ENCODE data around the gene SERPINF2. TPM values are rescaled to one million over a fixed set of nuclear protein-coding genes. Genes with fewer than 3 reads are reported as not detected.
"Not testable (repeated sequence)": the region's sequence is repeated elsewhere in the genome, so short reads cannot be mapped to it uniquely, and the experiment has no call there.

Gene SERPINF2
- total RNA-seq, 1 donor from 2014 or later, result not detected

DNA sequence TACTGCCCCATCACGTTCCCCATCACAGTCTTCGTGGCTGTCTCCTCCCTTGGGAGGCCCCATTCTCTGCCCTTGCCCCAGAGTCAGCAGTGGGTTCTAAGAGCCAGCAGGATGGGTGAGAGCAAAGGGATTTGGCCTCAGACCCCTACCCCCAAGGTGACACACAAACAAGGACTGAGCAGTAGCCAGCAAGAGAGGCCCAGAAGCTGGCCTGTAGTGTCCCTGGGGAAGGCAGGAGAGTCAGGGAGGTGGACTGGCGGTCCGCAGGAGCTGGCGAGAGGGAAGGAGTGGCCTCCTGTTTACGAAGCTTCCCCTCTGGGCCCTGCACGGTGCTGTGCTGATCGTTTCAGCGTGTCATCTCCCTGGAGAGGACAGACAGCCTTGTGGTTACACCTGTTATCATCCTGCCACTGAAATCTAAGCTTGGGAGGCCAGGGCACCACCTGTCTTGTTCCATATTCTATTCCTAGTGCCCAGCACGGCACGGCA, 9.8 kb upstream of the SERPINF2 start:
- FAIRE-seq (no peak), DNase-seq (ENCODE audit: low spot score in 2 of 2) (no peak)

DNA sequence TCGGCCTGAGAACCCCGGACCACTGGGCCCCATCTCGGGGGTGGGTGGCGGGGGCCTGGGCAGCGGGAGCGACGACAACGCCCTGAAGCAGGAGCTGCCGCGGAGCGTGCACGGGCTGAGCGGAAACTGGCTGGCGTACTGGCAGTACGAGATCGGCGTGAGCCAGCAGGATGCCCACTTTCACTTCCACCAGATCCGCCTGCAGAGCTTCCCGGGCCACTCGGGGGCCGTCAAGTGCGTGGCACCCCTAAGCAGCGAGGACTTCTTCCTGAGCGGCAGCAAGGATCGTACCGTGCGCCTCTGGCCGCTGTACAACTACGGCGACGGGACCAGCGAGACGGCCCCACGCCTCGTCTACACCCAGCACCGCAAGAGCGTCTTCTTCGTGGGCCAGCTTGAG, 8.9 kb upstream of the SERPINF2 start:
- FAIRE-seq, result no peak
- DNase-seq (ENCODE audit: low spot score in 2 of 2), result no peak

DNA sequence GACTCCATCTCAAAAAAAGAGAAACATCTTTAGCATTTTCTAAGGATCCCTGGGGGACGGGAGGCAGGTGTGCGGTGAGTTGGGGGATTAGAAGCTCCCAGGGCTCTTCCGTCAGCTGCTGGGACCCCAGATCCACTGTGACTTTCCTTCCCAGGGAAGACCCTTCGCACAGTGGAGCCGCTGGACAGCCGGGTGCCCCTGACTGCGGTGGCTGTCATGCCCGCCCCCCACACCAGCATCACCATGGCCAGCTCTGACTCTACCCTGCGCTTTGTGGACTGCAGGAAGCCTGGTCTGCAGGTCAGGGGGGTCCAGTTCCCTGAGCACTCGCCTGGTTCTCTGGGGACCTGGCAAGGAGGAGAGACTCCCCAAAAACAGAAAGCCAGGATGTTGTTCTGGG, 7.3 kb upstream of the SERPINF2 start:
- no peak for FAIRE-seq
- DNase-seq (ENCODE audit: low spot score in 2 of 2), result no peak

DNA sequence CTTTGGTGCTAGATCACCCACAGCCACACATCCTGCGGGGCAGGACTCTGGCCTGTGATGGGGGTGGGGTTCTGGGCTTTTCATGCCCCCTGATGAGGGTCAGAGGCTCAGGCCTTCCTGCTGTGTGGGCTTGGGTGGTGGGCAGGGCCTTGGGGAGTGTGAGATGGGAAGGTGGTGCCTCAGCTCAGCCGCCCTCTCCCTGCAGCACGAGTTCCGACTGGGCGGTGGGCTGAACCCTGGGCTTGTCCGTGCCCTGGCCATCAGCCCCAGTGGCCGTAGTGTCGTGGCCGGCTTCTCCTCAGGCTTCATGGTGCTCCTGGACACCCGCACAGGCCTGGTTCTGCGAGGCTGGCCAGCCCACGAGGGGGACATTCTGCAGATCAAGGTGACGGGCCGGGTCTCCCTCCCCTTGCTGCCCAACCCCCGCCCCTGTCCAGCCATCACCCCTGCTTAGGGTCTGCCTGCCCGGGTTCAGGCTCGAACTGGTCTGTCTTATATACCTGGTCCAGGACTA, 6.8 kb upstream of the SERPINF2 start:
- no peak for DNase-seq (ENCODE audit: low spot score in 2 of 2)
- no peak for FAIRE-seq

DNA sequence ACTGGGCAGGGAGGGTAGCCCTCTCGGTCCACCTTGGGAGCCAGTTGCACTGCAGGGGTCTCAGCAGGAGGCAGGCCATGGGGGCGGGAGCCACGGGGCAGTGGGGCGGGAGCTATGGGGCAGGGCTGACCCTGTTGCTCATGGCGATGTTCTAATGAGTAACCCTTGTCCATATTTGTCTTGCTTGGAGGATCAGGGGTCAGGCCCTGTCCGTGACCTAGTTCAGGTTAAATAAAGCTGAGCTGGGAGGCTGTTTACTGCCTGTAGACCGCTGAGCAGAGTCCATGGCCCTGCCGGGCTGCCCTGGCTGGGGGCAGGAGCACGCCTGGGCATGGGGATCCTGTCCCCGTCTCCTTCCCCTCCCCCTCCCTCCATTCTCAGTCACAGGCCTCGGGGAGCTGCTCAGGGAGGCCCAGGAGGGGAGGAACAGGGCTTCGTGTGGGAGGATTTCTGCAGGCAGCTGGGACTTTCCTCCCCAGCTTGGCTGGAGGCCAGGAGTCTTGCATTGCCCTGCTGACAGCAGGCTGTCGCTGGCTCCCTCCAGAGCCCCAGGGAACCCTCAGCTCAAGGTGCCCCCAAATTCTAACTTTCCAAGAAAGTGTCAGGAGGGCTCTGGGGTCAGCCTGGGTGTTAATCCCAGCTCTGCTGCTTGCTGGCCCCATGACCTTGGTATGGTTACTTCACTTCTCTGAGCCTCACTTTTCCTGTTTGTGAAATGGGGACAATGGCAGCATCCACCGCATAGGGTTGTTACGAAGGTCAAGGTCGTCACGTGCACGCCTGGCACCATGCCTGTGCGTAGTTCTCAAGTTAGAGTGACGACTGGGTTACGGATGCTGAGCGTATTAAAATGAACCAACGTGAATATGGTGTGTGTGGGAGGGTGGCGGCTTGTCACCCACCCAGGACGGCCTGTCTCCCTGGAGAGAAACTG, 6.1 kb upstream of the SERPINF2 start:
- FAIRE-seq (no peak), DNase-seq (ENCODE audit: low spot score in 2 of 2) (peak in 1 of 2 donors; percentile 76)

DNA sequence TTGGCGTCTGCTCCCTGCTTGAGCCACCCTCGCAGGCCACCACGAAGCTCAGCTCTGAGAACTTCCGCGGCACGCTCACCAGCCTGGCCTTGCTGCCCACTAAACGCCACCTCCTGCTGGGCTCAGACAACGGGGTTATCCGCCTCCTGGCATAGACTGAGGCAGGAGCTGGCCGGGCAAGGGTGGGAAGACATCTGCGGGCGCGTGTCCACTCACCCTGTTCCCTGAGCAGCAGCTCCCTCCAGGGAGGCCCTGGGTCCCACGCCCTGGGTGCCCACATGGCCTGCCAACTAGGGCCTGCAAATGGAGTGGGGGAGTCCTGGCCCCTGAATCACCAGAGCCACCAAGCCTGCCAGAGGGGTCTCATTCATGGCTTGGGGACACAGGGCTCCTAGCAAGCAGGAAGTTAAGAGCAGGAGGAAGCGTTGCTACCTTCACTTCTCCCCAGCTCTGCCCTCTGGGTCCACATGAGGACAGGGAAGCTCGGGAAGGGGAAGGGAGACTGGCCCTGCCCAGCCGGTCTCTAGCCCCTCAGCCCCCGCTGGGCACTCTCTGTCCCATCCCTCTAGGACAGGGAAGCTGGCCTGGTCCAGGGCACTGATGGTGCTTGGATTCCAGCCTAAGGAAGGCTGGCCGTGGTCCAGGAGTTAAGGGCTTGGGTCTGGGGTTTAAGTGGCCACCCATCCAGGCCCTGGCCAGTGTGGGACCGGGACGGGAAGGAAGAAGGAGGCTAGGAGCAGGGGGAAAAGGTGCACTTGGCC, 5.0 kb upstream of the SERPINF2 start:
- FAIRE-seq, result no peak

DNA sequence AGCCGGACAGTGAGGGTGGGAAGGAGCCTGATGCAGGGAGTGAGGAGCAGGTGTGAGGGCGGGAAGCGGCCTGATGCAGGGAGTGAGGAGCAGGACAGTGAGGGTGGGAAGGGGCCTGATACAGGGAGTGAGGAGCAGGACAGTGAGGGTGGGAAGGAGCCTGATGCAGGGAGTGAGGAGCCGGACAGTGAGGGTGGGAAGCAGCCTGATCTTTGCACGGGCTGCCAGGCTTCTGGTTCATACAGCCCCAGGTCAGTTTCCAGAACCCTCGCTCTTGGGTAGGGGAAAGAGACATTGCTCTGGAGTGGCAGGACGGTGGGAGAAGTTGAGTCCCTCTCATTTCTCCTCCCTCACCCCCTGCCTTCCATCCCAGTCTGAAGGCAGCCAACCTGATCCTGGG, 772 bp upstream of the SERPINF2 start:
- FAIRE-seq; DNase-seq (ENCODE audit: low spot score in 2 of 2): not testable (repeated sequence)

More for the DNA sequence above, 5.0 kb upstream of the SERPINF2 start:
- no peak for DNase-seq (ENCODE audit: low spot score in 2 of 2)

DNA sequence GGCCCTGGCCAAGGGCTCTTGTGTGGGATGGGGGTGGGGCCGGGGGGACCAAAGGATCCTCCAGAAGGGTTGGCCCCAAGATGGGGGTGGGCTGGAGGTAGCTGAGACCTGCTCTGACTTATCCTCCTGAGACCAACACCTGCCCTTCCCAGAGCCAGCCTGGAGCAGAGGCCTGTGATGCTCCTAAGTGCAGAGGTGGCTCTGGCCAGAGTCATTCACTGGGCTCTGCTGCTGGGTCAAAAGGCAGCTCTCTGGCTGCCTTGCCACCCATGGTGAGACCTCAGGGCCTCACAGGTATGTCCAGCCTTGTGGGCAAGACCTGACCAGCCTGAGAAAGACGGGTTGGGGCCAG, 393 bp downstream of the SERPINF2 start:
- FAIRE-seq (no peak), DNase-seq (ENCODE audit: low spot score in 2 of 2) (no peak)

DNA sequence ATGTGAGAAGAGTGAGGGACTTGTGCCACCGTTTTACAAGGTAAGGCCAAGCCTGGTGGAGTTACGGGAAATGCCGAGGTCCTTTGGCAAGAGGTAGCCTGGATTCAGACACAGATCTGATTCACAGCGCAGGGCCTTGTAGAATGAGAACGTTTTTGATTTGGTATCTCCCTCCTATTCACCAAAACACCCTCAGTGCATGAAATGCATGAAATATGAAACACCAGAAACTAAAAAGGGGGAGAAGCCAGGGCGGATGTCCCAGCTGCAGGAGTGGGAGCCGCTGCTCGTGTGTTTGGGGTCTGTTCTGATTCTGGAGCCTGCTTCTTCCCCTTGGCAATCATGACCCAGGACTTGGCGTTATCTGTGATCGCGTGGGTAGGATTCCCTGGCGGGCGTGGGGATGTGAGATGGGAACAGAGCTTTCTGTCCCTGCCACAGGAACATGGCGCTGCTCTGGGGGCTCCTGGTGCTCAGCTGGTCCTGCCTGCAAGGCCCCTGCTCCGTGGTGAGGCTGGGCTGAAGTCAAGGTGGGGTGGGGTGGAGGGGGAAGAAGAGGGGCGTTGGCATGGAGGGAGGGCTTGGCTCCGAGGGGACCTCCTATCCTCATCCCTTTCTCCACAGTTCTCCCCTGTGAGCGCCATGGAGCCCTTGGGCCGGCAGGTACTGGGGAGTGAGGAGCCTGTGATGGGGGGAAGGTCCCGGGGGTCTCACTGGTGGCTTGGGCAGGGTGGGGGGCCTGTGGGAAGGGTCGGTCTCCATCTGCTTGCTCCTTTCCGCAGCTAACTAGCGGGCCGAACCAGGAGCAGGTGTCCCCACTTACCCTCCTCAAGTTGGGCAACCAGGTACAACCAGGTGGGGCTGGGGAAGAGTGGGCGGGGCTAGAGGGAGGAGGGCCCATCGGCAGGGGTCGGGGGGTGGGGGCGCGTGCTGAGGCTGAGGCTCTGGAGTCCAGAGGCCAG, 2.2 kb downstream of the SERPINF2 start:
- no peak for DNase-seq (ENCODE audit: low spot score in 2 of 2)
- FAIRE-seq, result no peak

DNA sequence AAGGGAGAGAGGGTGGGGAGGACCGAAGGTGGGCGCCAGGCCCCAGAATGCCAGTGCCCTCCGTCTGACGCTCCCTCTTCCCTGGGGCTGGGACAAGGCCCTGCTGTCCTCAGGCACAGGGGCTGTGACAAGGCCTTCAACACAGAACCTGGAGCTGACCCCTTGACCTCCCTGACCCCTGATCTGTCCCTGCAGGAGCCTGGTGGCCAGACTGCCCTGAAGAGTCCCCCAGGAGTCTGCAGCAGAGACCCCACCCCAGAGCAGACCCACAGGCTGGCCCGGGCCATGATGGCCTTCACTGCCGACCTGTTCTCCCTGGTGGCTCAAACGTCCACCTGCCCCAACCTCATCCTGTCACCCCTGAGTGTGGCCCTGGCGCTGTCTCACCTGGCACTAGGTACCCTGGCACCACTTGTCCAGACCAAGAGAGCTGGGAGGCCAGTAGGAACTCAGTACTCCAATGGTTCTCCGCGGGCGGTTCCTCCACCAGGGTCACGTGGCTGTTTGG, 2.9 kb downstream of the SERPINF2 start:
- FAIRE-seq (no peak), DNase-seq (ENCODE audit: low spot score in 2 of 2) (no peak)

DNA sequence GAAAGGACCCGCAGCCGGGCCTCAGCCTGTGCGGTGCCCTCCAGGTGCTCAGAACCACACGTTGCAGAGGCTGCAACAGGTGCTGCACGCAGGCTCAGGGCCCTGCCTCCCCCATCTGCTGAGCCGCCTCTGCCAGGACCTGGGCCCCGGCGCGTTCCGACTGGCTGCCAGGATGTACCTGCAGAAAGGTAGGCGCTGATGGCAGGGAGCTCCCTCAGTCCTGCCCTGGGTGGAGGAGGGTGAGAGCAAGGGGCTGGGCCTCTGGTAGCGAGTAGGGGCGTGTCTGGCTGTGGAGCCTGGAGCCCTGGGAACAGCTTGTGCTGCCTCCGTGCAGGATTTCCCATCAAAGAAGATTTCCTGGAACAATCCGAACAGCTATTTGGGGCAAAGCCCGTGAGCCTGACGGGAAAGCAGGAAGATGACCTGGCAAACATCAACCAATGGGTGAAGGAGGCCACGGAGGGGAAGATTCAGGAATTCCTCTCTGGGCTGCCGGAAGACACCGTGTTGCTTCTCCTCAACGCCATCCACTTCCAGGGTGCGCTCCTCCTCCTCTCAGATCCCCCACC, 4.4 kb downstream of the SERPINF2 start:
- no peak for FAIRE-seq

DNA sequence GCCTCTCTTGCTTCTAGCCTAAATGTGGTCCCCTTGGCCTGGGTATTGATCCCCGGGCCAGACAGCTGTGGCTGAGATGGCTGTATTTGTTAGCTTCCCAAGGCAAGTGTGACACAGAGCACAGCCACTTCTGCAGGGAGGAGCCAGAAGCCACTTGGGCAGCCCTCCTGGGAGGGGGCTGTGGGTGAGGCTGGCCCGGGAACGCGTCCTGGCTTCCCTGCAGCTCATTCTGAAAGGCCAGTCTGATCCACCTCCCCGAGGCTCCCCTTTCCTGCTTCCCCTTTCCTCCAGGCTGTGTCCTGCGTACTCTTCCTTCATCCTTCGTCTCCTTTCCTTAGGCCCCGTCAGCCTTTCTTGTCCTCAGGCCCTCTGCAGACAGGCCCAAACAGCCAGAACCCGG, 8.0 kb downstream of the SERPINF2 start:
- FAIRE-seq, result no peak
- DNase-seq (ENCODE audit: low spot score in 2 of 2), result no peak

More for the DNA sequence above, 4.4 kb downstream of the SERPINF2 start:
- no peak for DNase-seq (ENCODE audit: low spot score in 2 of 2)

DNA sequence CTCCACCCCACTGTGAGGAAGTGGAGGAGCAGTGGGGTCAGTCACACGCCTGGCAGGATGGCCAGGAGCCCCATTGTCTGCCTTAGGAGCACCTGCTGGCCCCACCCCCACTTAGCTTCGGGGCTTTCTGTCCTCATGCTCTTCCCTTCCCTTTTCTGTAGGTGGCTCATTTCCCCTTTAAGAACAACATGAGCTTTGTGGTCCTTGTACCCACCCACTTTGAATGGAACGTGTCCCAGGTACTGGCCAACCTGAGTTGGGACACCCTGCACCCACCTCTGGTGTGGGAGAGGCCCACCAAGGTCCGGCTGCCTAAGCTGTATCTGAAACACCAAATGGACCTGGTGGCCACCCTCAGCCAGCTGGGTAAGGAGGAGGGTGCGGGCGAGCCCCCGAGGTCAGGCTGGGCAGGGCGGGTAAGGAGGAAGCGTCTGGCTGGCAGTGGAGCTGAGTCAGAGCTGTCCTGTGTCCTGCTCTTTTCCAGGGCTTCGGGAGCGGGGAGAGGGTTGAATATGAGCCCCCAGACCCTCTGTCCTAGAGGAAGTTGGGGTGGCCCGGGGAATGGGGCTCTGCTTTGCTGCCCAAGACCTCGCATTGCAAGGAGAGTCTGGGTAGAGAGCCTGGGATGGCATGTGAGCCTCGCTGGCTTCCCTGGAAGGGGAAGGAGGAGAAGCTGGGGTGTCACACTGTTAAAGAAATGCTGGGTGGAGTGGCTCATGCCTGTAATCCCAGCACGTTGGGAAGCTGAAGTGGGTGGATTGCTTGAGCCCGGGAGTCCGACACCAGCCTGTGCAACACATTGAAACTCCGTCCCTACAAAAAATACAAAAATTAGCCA, 10.0 kb downstream of the SERPINF2 start:
- DNase-seq (ENCODE audit: low spot score in 2 of 2) (no peak), FAIRE-seq (no peak)

DNA sequence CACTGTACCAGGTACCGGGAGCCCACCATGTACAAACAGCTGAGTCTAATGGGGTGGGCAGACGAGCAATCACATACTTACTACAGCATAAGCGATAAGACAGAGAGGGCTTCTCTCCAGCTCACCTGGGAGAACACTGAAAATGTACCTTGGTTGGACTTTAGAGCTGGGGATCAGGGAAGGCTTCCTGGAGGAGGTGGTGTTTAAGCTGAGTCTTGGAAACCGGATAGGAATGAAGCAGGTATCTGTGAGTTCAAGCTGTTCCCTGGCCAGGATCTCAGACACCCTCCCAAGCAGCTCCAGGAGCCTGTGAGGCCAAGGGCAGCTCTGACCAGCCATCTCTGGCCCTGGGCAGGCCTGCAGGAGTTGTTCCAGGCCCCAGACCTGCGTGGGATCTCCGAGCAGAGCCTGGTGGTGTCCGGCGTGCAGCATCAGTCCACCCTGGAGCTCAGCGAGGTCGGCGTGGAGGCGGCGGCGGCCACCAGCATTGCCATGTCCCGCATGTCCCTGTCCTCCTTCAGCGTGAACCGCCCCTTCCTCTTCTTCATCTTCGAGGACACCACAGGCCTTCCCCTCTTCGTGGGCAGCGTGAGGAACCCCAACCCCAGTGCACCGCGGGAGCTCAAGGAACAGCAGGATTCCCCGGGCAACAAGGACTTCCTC, 11.2 kb downstream of the SERPINF2 start:
- no peak for FAIRE-seq
- no peak for DNase-seq (ENCODE audit: low spot score in 2 of 2)

DNA sequence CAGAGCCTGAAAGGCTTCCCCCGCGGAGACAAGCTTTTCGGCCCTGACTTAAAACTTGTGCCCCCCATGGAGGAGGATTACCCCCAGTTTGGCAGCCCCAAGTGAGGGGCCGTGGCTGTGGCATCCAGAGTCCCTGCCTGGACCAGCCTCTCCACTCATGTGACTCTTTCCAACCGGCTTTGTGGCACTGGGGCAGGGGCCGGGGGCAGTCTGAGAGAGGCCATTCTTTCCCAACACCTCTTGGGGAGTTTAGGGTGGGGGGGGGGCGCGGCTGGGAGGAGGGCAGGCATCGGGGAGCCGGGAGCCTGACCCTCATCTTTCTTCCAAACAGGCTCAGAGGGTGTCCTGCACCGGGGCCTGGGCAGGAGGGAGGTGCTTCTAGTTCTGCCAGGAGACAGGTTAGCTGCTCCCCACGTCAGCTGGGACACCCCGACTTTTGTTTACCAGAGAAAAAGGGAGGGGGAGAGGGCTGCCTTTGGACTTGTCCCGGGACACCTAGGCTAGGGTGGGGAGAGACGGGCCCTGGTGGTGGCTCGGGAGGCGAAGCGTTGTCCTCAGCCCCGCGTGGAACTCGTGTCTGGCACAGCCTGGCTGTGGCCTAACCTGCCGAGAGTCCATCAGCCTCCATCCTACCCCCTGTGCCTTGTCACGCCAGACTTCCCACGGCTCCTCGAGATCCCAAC, 11.9 kb downstream of the SERPINF2 start:
- FAIRE-seq, result no peak
- no peak for DNase-seq (ENCODE audit: low spot score in 2 of 2)

DNA sequence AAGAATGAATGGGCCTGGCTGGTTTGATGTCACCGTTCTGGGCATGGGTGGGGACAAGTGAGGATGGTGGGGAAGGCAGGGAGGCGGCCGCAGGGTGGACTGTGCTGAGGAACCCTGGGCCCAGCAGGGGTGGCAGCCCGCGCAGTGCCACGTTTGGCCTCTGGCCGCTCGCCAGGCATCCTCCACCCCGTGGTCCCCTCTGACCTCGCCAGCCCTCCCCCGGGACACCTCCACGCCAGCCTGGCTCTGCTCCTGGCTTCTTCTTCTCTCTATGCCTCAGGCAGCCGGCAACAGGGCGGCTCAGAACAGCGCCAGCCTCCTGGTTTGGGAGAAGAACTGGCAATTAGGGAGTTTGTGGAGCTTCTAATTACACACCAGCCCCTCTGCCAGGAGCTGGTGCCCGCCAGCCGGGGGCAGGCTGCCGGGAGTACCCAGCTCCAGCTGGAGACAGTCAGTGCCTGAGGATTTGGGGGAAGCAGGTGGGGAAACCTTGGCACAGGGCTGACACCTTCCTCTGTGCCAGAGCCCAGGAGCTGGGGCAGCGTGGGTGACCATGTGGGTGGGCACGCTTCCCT, 12.7 kb downstream of the SERPINF2 start:
- FAIRE-seq (no peak), DNase-seq (ENCODE audit: low spot score in 2 of 2) (no peak)

DNA sequence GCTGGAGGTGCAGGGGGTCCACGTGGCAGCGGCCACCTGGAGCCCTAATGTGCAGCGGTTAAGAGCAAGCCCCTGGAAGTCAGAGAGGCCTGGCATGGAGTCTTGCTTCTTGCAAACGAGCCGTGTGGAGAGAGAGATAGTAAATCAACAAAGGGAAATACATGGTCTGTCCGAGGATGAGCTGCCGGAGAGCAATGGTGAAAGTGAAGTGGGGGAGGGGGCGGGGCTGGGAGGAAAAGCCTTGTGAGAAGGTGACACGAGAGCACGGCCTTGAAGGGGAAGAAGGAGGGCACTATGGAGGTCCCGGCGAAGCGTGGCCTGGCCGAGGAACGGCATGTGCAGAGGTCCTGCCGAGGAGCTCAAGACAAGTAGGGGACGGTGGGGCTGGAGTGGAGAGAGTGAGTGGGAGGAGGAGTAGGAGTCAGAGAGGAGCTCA, 13.2 kb downstream of the SERPINF2 start:
- DNase-seq (ENCODE audit: low spot score in 2 of 2), result no peak
- no peak for FAIRE-seq

Data from frontal cortex (tissue), 4 donors.